H4 (cell line): ENCODE results near the gene C1QTNF12. TPM values are rescaled to one million over a fixed set of nuclear protein-coding genes. Genes with fewer than 3 reads are reported as not detected.

Source experiments
- DNase-seq: peaks from one replicate; pipeline ENCODE4 v3.0.0-alpha.2; 2015; ENCODE audit warnings: low spot score
- total RNA-seq: library from RNA; depleted of rRNA; stranded (reverse); fragments of >200 nt; shearing (Covaris generic); gene quantifications from 2 replicates; pipeline ENCODE4 v1.2.3, GENCODE V29; 2014

C1QTNF12 gene
- total RNA-seq, 1 experiment from 2014 or later: not detected

DNA sequence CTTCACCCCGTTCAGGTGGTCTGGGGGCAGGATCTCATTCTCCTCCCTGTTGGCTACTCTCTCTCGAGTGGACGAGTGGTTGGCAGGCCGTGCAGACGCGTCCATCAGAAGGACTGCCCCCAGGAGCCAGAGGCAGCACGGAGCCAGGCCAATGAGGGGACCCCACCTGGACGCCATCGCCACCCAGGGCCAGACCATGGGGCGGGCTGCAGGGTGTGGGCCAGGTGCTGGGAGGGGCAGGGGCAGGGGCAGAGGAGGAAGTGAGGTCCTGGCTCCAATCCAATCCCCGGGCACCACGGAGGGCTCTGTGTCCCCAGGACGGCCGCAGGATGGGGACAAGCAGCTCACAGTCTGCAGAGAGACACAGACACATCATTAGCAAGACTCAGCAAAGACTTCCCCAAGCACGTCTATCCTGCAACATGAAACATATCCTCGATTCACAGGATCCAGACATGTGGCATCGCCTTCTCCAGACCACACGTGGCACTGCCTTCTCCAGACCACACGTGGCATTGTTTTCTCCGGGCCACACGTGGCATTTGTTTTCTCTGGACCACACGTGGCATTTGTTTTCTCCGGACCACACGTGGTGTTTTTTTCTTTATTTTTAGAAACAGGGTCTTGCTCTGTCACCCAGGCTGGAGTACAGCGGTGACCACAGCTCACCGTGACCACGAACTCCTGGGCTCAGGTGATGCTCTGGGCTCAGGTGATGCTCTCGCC, 17.8 kb downstream of the C1QTNF12 start:
- no peak for DNase-seq

DNA sequence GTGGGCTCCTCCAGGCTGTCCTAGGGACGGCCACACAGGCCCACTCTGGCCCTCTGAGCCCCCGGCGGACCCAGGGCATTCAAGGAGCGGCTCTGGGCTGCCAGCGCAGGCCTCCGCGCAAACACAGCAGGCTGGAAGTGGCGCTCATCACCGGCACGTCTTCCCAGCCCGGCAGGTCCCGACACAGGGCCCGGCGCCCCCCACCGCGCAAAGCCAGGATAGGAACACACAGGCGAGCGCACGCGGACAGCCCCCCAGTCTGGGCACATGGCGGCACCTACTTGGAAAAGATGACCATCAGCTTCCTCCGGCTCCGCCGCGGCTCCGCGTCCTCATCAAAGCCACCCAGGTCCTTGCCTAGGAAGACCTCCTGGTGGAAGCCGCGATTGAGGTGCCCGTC, 18.3 kb downstream of the C1QTNF12 start:
- no peak for DNase-seq

DNA sequence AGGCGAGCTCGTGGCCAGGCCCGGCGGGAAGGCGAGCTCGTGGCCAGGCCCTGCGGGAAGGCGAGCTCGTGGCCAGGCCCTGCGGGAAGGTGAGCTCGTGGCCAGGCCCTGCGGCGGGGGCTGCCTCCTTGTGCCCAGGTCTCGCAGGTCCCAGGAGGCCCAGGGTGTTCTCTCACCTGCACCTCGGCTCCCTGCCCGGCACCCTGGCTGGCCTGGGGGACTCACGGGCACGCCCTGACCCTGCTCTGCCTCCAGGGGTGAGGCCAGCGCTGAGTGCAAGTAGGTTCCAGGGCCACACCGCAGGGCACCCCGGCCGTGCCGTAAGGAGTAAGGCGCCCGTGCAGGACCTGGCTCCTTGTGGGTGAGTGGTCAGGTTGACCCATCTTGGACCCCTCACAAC, 19.1 kb downstream of the C1QTNF12 start:
- DNase-seq: no peak

DNA sequence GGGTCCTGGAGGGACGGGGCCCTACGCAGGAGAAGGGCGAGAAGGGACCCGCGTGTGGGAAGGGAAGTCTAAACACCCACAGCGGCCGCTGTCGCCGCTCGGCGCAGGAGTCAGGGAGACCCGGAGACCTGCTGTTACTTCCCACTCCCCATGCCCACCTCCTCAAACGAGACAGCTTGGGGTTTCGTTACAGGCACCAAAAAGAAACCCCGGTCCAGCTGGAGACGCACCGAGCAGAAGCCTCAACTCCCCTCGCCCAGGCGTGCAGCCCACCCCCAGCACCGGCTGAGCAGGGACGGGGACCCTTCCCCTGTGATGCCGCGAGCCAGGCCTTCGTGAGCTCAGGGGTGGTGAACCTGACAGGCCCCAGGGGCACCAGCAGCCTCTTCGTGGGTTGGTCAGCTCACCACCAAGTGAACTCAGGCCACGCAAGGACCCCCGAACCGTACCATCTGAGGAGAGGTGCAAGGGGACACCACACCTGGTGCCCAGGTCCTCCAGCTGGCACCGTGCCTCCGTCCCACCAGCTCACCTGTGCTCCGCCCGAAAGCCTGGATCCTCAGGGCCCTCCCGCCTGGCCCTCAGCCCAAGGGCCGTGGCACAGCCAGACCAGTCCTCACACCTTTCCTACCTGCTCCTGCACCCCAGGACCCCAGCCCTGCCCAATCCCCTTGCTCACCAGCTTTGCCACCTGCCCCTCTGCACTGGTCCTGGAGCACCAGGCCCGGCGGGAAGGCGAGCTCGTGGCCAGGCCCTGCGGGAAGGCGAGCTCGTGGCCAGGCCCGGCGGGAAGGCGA, 19.8 kb downstream of the C1QTNF12 start:
- no peak for DNase-seq

DNA sequence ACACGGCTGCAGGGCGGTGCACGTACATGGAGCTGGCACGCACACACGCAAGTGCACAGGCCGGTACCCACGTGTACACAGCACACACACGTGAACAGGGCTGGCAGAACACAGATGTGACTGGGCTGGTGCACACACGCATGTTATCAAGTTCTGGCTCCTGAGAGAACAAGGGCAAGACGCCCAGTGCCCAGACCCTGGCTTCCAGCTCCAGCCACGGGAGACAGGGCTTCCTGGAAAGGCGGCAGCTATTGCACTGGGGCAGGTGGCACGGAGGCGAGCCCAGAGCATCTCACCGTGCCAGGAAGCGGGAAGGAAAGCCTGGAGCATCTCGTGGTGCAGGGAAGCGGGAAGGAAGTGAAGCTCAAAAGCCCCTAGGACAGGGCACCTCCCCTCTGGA, 20.6 kb downstream of the C1QTNF12 start:
- DNase-seq: no peak

DNA sequence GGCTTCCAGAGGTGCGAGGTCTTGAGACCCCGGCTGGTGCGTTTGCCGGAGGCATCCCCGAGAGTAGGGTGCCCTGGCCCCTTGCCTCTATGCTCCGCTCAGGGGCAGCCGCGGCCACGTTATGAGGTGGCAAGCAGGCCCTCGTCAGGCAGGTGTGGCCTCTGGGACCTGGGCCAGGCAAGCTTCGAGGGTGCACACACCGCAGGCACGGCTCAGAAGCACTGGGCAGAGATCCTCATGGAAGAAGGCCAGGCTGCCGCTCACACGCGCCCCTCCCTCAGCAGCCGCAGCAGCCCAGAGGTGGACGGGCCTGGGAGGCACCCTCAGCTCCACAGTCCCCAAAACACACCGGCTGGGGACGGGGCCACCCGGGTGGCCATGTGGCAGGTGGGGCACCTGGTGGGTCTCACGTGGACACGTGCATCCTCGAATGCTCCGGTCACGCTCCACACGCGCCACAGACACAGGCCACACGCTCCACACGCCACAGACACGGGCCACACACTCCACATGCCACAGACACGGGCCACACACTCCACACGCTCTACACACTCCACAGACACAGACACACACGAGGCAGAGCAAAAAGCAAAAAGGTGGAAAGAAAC, 21.2 kb downstream of the C1QTNF12 start:
- DNase-seq: no peak

DNA sequence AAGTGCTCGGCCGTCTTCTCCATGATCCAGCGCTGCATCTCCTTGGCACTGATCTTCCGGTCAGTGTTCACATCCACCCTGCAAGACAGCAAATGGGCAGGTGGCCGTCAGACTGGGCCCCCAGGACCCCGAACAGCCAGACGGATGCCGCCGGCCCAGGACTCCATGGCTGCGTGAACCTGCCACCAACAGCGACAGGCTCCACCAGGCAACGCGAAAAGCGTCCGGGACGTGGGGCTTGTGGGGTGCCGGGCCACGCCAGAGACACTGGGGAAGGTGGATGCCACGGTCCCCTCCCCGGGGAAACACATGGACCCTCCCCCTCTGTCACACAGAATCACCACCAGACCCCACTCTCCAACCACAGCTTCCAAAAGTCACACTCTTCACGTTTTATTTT, 22.6 kb downstream of the C1QTNF12 start:
- DNase-seq: no peak

DNA sequence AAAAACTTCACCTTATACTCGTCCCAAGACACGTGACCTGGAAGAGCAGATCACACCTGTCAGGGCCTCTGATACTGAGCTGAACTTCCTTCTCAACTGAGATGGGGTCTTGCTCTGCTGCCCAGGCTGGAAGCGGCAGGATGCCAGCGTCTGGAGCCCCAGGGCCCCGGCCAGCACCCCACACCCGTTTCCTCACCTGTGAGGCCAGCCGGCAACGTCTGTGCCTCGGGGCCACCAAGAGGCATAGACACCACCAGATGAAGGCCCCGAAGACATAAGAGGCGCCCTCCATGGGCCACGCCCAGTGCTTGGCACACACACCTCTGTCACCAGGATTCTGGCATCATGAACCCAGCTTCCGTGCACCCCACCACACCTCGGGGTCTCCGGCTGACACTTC, 23.2 kb downstream of the C1QTNF12 start:
- no peak for DNase-seq

DNA sequence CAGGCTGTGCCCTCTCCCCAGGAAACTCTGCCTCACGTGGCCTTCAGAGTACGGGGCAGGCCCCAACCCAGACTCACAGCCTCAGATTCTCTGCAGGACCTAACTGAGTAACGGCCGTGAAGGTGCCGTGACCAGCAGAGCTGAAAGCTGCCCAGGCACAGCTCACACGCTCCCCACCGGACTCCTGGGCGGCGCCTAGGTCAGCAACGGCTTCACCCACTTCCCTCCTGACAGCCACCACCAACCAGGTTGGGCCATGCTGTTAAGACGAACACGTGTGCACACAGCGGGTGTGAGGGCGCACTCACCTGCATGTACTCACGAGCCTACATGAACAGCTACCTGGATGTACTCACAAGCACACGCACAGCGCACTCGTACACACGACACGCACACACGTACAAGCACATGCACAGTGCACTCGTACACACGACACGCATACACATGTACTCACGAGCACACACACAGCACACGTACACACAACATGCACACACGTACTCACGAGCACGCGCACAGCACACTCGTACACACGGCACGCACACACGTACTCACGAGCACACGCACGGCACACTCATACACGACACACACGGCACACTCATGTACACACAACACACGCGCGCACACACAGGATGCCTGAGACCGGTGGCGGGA, 23.8 kb downstream of the C1QTNF12 start:
- no peak for DNase-seq

DNA sequence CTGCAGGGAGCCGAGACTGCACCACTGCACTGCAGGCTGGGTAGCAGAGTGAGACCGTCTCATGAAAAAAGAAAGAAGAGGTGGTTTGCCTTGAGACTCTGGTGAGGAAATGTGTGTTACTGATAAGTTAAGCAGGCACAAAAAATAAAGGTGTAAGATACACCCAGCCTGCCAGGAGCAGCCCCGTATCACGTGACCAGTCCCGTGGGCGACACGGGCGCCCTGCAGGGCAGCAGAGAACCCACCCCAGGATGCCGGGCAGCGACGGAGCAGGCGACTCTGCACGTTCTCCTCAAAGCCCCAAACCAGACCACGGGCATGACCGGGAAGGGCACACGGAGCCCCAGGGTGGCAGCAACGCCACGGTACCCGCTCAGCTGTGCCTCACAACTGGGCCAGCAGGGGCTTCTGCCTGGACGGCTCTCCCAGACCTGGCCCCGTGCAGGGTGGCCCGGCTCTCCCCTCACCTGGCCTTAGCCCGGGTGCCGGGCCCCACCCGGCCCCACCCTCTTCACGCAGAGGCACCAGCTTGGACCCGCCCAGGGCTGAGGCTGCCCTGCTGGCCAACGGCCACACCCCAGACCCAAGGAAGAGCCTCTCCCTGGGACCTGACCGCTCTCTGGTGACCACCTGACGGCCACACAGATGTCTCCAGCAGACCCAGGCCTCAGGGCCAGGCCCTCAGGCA, 24.5 kb downstream of the C1QTNF12 start:
- no peak for DNase-seq

DNA sequence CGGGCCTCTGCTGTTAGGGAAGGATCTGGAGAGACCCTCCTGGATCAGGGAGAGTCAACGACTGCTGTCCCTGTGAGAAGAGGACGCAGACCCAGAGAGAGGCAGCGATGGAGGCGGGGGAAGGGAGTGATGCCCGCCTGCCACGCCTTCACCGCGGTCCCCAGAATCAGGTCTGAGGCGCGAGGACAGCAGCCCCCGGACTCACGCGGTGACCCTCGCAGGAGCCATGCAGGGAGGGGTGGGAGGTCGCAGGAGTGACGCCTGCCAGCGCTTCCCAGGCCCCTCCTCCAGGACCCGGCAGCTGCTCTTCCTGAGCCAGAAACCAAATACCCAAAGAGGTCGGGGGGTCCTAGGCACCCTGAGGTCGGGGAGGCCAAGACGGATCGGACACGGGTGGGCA, 26.3 kb downstream of the C1QTNF12 start:
- DNase-seq: no peak

DNA sequence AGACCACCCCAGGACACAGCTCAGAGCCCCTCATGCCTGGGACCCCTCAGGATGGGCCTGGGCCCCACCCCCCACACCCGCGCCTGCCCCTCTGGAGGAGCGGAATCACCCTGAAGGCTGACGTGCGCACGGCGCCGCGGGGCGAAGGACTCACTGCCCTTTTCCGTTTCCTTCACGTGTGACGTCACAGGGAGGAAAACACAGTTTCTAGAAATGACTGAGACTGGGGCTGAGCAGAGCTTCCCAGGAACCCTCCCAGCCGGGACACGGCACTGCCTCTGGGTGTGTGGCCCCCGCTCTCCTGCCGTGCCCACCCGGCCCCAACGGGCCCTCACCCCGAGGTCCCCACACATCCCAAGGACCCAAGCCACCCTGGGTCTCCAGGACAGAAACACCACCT, 27.2 kb downstream of the C1QTNF12 start:
- no peak for DNase-seq

DNA sequence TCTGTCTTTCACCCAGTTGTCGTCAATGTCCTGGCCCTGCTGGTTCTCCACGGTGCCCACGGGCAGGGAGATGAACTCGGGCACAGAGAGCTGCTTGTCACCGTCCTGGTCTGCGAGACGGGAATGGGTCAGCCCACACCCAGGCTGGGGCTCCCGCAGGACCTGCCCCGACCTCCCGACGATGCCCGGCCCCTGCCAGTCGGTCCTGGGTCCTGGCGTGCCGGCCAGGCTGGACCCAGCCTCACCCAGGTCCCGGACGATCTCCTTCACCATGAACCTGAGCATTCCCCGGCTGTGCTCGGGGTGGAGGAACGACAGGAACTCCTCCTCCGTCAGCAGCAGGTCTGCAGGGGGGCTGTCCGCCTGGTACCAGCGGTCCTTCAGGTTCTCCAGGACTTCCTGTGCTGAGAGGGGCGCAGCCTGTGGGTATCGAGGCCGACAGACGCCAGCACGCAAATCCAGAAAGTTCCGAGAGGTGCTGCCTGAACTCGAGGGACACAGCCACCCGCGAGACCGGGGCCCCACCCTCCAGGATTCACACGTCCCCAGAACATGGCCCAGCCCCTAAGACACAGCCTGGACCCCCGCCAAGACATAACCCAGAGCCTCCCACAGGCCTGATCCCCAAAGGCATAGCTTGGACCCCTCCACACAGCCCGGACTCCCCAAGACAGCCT, 27.9 kb downstream of the C1QTNF12 start:
- no peak for DNase-seq

DNA sequence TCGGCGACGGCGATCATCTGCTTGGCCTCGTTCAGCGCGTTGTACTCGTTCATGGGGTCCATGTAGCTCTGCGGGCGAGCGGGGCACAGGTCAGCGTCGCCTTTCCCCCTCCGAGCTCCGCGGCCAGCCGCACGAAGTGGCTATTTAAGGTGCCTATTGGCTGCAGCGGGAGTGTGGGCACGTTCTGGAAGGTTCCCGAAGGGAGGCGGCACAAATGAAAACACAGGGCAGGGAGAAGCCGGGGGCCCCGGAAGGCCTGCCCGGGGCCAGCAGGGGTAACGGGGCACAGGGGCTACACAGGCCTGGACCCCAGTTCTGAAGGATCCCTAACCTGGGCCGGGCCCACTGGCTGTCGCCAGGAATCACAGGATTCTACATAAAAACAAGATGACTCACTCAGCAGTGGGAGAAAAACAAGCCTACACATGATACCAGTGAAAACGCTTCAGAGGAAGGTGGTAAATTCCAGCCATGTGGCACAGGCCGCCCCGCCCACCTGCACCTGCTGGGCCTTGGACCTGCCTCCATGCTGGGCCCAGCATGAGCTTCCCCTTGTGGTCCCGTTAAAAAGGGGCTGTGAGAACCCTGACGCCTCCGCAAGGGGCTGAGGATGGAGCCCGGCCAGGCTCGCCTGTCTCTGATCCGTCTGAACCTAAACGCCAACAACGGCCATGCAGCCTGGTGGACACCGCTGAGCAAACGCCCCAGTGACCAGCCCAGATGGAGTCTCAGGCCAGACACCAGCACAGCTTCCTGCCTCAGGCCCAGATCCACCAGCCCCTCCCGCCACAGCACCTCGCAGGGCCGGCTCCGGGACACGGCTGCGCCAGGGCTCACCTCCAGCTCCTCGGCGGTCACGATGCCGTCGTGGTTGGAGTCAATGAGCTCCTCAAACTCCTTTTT, 28.6 kb downstream of the C1QTNF12 start:
- DNase-seq: no peak

DNA sequence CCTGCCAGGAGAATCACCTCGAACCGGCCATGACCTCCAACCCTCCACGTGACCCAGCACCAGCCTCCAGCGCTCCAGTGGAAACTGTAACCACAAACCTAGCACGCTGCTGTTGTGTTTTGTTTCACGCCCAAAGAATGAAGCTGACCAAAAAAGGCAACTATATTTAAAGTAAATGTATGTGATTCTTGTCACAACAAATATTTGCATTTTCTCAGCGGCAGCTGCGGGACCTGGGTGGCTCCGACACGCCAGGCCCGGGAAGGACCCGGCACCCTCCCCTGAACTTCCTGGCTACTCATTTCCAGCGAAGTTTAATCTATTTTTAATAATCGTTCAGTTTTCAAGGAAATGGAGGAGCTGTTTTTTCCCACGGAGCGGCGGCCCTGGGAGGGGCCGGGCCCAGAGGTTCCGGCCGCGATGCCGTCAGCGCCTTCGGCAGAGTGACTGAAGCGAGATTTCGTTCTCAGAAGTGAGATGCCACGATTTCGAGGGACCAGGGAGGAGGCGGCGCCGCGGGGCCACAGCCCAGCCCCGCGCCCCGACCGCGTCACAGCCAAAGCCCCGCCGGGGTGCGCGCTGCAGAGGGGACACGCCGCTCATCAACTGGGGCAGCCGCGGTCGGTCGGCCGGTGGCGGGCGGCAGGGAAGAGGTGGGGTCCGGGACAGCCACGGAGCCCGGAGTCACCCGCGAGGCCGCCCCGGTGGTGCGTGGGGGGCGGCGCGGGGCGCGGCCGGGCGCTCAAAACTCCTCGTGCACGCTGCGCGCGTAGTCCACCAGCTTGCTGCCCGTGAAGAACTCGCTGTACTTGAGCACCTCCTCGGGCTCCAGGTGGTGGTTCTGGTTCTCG, 29.5 kb downstream of the C1QTNF12 start:
- no peak for DNase-seq

DNA sequence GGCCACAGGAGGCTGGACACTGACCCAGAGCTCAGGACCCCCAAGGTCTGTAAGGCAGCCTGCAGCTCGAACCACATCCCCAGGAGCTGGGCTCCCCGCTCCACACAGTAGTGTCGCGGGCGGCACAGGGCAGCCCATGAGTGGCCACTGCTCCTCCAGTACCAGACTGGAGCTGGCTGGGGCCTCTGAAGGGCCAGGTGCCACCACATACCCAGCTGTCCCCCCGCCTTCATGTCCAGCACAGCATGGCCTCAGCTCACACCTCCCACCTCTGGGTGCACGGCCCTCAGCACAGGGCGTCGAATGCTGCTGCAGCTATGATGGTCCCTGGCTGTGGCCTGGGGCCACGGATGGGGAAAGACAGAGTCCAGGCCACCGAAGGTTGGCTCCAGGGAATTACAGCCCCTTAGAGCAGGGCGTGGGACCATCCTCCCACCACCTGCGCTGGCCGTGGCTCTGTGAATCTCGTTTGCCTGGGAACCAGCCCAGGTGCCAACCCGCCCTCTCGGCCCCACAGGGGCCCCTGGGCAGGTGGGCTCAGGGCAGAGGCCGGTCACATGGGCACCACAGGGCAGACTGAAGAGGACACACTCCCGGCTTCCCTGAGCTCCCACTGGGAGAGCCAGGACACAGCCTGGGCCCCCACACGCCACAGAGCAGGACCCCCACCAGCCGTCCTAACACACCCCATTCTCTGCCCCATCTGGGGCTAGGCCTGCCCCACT, 30.5 kb downstream of the C1QTNF12 start:
- DNase-seq: no peak

DNA sequence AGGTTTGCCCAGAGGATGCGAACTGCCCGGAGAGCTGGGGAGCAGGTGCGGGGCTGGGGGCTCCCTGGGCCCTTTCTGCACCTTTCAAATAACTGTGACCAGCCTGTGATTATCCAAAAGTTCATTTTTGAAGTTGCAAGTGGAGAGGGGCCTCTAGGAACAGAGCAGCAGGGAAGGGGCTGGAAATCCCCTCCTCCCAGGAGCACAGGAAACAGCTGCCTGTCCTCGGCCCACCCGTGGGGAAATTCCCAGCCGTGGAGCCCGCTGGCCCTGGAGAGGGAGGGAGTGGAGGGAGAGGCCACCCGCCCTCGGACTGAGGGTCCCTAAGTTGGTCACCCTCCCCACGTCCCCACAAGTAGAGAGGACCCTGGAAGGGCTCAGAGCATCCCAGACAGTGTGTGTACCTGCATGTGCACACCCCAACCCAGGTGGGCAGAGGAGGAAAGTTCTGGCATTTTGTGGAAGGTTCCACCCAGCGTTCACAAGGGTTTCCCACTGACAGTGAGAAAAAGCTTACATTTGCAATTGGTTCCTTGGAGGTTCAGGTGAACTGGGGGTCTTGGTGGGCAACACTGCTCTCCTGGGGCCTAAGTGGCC, 31.3 kb downstream of the C1QTNF12 start:
- DNase-seq: no peak
